Measurements from ENCODE around the gene PDZRN3.

The PDZRN3 gene

DNA sequence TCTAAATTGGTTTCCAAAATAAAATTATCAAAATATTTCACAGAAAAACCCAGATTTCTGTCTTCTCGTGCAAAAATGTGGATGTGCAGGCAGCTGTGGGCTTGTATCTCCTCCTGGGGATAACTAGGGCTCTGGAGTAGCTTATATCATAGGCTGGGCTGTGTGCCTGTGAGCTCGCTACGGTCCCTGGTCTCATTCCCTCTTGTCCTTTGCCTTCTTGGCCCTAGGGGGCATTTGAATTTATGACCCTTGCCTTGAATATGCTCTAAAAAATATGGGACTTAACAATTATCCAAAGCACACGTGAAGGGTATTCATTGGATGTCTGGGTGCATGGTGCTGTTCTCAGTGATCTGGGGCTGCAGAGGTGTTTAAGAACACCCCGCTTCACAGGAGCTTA, 132.6 kb downstream of the PDZRN3 start:
- Histone ChIP-seq H3K4me3 (ENCODE audit: low read depth, low read length) (no peak overlapping the region), H3K27me3 (no peaks in the 10 kb centered on the region), H3K9me3 (no peaks in the 10 kb centered on the region), H3K36me3 (no peaks in the 10 kb centered on the region), H3K4me1 (peaks cover 3% of the 10 kb centered on the region; the same call in 1 of the 2 replicates)
- TF ChIP-seq, protein P1, sequence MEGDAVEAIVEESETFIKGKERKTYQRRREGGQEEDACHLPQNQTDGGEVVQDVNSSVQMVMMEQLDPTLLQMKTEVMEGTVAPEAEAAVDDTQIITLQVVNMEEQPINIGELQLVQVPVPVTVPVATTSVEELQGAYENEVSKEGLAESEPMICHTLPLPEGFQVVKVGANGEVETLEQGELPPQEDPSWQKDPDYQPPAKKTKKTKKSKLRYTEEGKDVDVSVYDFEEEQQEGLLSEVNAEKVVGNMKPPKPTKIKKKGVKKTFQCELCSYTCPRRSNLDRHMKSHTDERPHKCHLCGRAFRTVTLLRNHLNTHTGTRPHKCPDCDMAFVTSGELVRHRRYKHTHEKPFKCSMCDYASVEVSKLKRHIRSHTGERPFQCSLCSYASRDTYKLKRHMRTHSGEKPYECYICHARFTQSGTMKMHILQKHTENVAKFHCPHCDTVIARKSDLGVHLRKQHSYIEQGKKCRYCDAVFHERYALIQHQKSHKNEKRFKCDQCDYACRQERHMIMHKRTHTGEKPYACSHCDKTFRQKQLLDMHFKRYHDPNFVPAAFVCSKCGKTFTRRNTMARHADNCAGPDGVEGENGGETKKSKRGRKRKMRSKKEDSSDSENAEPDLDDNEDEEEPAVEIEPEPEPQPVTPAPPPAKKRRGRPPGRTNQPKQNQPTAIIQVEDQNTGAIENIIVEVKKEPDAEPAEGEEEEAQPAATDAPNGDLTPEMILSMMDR (IDR thresholded peaks at IDR 0.05; ENCODE audit: low read depth, low read length): no peak
- DNase-seq: no peak

DNA sequence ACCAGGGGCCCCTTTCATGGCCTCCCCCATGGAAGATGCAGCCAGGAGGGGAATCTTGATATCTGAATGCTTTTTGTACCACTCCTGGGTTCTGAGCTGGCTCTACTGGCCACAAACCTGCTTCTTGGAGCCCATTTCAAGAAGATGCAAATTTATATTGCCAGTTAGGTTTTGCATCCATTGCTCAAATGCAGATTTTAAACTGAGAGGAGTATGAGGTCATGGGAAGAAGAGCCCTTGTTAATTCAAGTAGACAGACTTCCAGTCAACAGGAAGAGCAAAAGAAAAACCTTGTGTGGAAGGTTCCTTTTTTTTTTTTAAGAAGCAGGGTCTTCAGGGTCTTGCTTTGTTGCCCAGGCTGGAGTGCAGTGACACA, 133.5 kb downstream of the PDZRN3 start:
- no peak overlapping the region for H3K4me3 ChIP-seq (ENCODE audit: low read depth, low read length)
- no peaks in the 10 kb centered on the region for H3K36me3 ChIP-seq
- no peak for DNase-seq
- H3K9me3 ChIP-seq: no peaks in the 10 kb centered on the region
- H3K4me1 ChIP-seq: peaks cover 7% of the 10 kb centered on the region
- TF ChIP-seq, protein P1 (IDR thresholded peaks at IDR 0.05; ENCODE audit: low read depth, low read length): no peak
- H3K27me3 ChIP-seq: no peaks in the 10 kb centered on the region

DNA sequence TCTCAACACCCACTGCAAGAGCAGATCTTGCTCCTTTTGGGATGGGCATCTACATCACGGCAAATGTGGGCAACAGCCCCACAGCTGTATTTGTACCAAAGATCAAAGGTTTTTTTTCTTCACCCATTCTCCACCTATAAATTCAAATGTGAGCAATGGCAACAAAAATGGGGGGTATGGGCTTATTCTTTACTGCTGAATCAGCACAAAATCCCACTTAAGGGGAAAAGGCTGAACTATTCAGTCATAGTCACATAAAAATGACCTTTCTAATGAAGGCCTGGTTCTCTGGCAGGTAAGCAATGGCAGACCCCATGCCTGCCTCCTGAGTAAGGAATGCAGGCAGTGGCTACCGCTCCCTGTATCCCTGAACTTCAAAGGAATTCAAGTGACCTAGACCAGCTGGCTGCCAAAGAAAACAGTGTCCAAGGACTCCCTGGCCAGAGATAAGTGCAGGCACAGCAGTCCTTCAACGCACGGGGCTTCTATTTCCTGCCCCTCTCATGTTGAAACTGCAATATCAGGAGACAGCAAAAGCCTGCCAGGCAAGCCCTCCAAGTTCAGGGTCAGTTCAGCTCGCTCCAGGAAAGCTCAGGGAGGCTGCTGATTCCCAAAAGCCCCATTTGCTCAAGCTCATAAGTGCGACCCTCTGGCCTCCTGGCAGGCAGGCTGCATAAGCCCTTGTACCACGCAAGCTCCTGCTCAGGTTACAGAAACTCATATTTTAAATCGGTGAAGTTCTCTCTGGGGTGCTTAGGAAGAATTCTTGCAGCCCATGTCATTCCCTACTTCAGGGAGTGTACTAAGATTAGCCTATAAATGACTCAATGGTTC, 134.1 kb downstream of the PDZRN3 start:
- Histone ChIP-seq H3K4me1 (peaks cover 11% of the 10 kb centered on the region), H3K9me3 (no peaks in the 10 kb centered on the region), H3K36me3 (no peaks in the 10 kb centered on the region), H3K27me3 (no peaks in the 10 kb centered on the region), H3K4me3 (ENCODE audit: low read depth, low read length) (no peak overlapping the region)
- DNase-seq: no peak
- TF ChIP-seq, protein P1 (IDR thresholded peaks at IDR 0.05; ENCODE audit: low read depth, low read length): no peak

DNA sequence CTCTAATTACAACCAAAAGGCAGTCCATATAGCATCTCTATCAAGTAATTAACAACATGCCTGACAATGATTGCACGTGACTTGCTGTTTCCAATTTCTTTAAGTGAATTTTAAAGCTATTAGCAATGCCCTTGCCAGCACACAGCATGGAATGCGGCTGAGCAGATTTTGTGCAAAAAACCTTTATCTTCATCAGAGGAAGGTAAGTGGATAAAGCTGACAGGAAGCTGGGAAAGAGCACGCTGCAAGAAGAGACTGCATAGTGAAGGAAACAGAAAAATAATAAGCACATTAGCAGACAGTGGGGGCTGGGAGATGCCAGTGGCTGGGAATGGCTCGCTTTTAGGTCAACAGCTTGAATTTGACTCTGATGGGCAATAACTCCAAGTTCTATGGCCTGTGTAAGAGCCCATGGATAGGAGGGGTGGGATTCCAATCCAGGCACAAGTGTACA, 138.8 kb downstream of the PDZRN3 start:
- H3K4me1 ChIP-seq: peaks cover 24% of the 10 kb centered on the region
- H3K27me3 ChIP-seq: no peaks in the 10 kb centered on the region
- no peaks in the 10 kb centered on the region for H3K36me3 ChIP-seq
- TF ChIP-seq, protein P1 (IDR thresholded peaks at IDR 0.05; ENCODE audit: low read depth, low read length): no peak
- no peaks in the 10 kb centered on the region for H3K9me3 ChIP-seq
- DNase-seq: peak; percentile 51
- peak overlapping the region; percentile 28 for H3K4me3 ChIP-seq (ENCODE audit: low read depth, low read length)

DNA sequence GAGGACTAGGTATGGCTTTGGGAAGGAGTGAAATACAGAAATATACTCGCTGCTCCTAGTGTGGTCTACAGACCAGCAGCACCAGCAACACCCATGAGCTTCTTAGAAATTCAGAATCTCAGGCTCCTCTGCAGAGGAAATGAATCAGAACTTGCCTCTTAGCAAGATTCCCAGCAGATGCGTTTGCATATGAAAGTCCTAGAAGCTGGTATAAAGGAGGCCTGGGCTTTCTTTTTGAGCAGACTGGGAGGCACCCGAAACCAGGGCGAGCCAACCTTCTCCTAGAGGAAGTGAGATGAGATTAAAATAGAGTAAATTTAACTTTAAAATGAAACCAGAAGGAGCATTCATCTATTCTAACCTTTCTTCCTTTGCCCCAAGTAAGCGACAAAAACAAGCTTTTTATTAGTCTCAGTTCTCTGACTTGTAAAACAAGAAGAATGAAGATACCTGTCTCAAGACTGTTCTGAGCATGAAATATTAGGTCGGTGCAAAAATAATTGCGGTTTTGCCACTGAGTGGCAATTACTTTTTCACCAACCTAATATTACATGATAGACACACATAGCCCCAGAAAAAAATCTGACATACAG, 140.0 kb downstream of the PDZRN3 start:
- no peak for DNase-seq
- H3K4me3 ChIP-seq (ENCODE audit: low read depth, low read length): no peak overlapping the region
- TF ChIP-seq, protein P1 (IDR thresholded peaks at IDR 0.05; ENCODE audit: low read depth, low read length): no peak
- H3K27me3 ChIP-seq: no peaks in the 10 kb centered on the region
- H3K4me1 ChIP-seq: peaks cover 32% of the 10 kb centered on the region
- H3K36me3 ChIP-seq: no peaks in the 10 kb centered on the region
- H3K9me3 ChIP-seq: no peaks in the 10 kb centered on the region

DNA sequence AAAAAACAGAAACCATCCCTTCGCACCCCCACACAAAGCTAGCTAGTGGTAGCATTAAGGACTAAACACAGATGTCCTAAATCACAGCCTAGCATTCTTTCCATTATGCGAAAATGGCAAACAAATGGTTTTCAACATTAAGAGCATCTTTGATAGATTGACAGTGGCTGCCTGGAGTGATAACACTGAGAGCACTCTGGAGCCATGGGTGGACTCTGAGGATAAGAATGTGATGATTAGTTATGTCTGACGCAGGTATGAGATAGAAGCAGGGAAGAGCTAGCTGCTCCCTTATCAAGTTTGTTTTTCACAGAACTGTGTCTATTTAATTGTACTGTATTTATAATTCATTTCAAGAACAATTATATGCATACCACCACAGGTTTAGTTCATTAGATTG, 142.9 kb downstream of the PDZRN3 start:
- no peaks in the 10 kb centered on the region for H3K9me3 ChIP-seq
- no peaks in the 10 kb centered on the region for H3K27me3 ChIP-seq
- TF ChIP-seq, protein P1 (IDR thresholded peaks at IDR 0.05; ENCODE audit: low read depth, low read length): no peak
- H3K4me3 ChIP-seq (ENCODE audit: low read depth, low read length): no peak overlapping the region
- H3K36me3 ChIP-seq: no peaks in the 10 kb centered on the region
- peaks cover 32% of the 10 kb centered on the region for H3K4me1 ChIP-seq
- no peak for DNase-seq

Data from BE2C (cell line).